ENCODE measurements around the gene PHF14.
A peak's percentile ranks its signal among the peaks of the same experiment; 100 is the strongest.

The PHF14 gene

DNA sequence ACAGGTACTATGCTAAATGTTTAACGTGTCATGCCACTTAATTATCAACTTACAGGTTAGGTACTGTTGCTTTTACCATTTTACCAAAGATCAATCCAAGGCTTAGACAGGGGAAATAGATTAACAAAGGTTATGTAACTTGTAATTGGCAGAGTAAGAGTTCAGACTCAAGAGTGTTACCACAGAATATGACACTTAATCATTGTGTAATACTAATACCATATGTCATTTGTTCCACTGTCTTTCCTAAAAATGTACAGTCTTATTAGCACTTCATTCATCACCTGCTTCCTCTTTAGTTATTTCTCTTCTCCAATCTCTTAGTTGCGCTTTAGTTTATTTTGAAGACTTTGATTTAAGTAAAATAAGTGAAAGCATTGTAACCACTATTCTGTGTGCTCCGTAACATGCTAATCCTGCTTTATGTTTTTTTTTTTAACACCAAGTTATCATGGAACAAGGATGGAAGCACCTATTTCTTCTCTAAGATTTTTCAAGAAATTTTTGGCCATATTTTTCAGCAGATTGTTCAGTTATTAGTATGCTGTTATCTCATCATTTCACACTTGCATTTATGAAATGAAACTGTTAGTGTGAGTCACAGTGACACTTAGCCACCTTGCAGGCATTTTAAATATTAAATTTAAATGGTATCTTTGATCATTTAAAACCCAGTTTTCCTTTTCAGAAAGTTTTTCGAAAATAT lies 197.3 kb downstream of the PHF14 start:
- Mint-ChIP-seq H3K27ac (peak overlapping the region; percentile 71), H3K27me3 (no peaks in the 10 kb centered on the region), H3K4me3 (no peak overlapping the region), H3K4me1 (peaks cover 4% of the 10 kb centered on the region), H3K36me3 (peaks cover 4% of the 10 kb centered on the region), H3K9me3 (no peaks in the 10 kb centered on the region)

DNA sequence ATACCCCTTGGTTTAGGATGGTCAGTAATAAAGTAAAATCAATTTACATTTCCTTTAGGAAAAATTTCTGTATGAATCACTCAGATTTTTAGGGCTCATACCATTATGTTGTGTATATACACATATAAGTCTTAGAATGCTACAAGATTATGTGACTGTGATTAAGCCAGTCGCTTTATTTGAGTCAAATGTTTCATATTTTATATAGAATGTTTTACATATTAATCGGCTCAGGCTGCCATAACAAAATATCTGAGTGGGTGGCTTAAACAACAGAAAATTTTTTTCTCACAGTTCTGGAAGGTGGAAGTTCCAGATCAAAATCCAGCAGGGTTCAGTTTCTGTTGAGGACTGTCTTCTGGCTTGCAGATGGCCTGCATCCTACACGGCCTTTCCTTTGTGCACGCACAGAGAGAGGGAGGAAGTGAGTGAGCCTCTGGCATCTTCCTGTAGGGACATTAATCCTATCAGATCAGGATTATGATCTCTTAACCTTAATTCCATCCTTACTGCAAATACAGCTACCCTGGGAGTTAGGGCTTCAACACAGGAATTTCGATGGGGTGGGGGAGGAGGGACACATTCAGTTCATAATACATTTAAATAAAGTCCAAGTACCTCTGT lies 198.0 kb downstream of the PHF14 start:
- Mint-ChIP-seq H3K27me3 (no peaks in the 10 kb centered on the region), H3K36me3 (peaks cover 4% of the 10 kb centered on the region), H3K4me1 (peaks cover 4% of the 10 kb centered on the region), H3K27ac (no peak overlapping the region), H3K9me3 (no peaks in the 10 kb centered on the region), H3K4me3 (no peak overlapping the region)

- Mint-ChIP-seq H3K9me3 (no peaks in the 10 kb centered on the region), H3K36me3 (peaks cover 4% of the 10 kb centered on the region), H3K4me1 (peaks cover 4% of the 10 kb centered on the region), H3K4me3 (no peak overlapping the region), H3K27ac (no peak overlapping the region), H3K27me3 (no peaks in the 10 kb centered on the region)
Observed at GRCh38 chr7:11172835-11173234, 199.2 kb downstream of the PHF14 start.

- Mint-ChIP-seq H3K36me3 (no peaks in the 10 kb centered on the region), H3K4me3 (no peak overlapping the region), H3K27me3 (no peaks in the 10 kb centered on the region), H3K27ac (no peak overlapping the region), H3K9me3 (no peaks in the 10 kb centered on the region), H3K4me1 (peaks cover 4% of the 10 kb centered on the region)
Observed at GRCh38 chr7:11175371-11175770, 201.7 kb downstream of the PHF14 start.

DNA sequence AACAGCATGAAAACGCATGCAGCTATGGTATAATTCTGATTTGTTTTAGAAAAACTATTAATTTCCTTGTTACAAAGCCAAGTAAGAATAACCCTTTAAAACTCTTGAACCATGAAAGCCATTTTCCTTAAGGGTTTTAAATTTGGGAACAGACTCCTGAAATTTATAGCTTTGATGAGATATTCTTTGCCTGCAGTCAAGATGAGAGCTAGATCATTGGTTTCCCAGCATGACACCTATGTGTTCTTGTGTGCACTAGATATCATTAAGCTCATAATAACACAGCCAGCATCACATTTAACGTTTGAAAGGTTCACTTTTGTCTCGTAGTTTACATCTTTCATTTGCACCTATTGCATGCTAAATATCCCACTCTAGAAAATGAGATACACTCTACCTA lies 202.2 kb downstream of the PHF14 start:
- no peaks in the 10 kb centered on the region for H3K36me3 Mint-ChIP-seq
- H3K27me3 Mint-ChIP-seq = no peaks in the 10 kb centered on the region
- H3K4me3 Mint-ChIP-seq = no peak overlapping the region
- H3K9me3 Mint-ChIP-seq = no peaks in the 10 kb centered on the region
- H3K27ac Mint-ChIP-seq = no peak overlapping the region
- H3K4me1 Mint-ChIP-seq = peaks cover 4% of the 10 kb centered on the region

DNA sequence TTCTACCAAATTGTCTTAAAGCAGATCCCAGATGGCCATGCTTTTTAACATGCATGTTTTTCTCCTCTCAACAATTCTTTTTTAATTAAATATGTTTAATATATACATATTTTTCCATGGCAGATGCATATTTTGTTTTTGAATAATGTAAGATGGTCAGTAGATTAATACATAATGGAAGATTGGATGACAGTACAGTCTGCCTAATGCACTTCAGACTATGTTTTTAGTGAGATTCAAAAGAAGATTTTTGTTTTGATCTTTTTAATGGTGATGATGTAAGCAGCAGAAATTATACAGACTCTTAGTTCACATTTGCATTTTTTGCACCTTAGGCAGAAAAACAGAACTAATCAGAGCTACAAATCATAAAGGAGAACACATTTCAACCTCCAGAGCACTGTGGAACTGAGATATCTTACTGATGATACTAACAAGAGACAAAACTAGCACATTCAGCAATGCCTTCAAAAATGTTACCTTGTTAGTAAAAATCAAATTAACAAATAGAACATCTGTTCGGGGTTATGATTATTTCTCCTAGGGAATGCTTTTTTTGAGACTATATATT lies 203.4 kb downstream of the PHF14 start:
- Mint-ChIP-seq H3K4me1 (no peaks in the 10 kb centered on the region), H3K27me3 (no peaks in the 10 kb centered on the region), H3K27ac (no peak overlapping the region), H3K36me3 (no peaks in the 10 kb centered on the region), H3K9me3 (no peaks in the 10 kb centered on the region), H3K4me3 (no peak overlapping the region)

DNA sequence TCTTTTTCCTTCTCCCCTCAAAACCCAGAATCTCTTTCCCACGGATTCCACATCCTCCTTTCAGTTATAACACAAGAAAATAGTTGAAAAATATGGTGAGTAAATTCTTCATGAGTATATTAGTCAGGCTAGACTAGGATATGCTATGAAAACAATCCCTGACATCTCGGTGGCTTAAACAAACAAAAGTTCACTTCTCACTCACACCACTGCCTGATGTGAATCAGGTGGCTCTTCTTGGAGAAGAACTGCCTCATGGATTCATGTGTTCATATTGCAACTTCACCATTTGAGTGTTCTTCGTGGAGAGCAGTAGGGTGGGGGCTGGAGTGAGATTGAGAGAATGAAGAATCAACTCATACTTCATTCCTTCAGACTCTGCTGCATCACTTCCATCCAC lies 204.1 kb downstream of the PHF14 start:
- Mint-ChIP-seq H3K9me3 (no peaks in the 10 kb centered on the region), H3K4me3 (no peak overlapping the region), H3K27me3 (no peaks in the 10 kb centered on the region), H3K4me1 (no peaks in the 10 kb centered on the region), H3K27ac (no peak overlapping the region), H3K36me3 (no peaks in the 10 kb centered on the region)

DNA sequence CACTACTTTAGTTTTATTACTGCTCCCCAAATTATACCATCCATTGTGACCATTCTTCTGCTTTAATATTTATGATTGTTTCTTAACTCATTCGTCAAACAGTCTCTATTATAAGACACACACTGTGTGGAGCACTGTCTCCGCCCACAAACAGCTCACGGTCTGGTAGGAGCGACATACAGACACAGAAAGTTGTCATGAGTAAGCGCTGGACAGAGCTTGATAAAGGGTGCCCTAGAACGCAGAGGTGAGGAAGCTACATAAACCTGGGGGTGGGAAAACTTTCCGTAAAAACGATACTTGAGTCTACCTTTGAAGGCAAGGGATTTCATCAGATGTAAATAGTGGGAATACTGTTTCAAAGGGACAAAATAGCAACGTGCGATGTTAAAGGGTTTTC lies 207.9 kb downstream of the PHF14 start:
- Mint-ChIP-seq H3K27me3 (no peaks in the 10 kb centered on the region), H3K4me1 (no peaks in the 10 kb centered on the region), H3K36me3 (no peaks in the 10 kb centered on the region), H3K4me3 (no peak overlapping the region), H3K27ac (no peak overlapping the region), H3K9me3 (peaks cover 9% of the 10 kb centered on the region)

DNA sequence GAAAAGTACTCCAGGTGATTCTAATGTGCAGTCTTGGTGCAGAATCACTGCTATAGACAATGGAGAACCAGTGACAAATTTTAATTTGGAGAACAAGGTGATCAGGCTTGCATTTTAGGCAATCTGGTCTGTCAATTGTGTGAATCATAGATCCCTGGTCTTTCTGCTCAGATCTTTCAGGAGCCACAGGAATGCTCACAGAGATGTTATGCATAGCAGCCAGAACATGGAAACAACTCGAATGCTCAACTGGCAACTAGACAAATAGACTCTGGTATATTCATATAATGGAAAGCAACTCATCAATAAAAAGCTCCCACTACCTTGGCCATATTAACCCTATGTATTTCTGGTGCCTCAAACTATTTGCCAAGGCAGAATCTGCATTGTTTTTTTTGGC lies 209.1 kb downstream of the PHF14 start:
- Mint-ChIP-seq H3K36me3 (no peaks in the 10 kb centered on the region), H3K27ac (no peak overlapping the region), H3K9me3 (peaks cover 18% of the 10 kb centered on the region), H3K4me3 (no peak overlapping the region), H3K4me1 (no peaks in the 10 kb centered on the region), H3K27me3 (peaks cover 2% of the 10 kb centered on the region)

- H3K4me3 Mint-ChIP-seq = no peak overlapping the region
- no peaks in the 10 kb centered on the region for H3K4me1 Mint-ChIP-seq
- H3K27me3 Mint-ChIP-seq = peaks cover 2% of the 10 kb centered on the region
- peaks cover 1% of the 10 kb centered on the region for H3K36me3 Mint-ChIP-seq
- no peak overlapping the region for H3K27ac Mint-ChIP-seq
- H3K9me3 Mint-ChIP-seq = peaks cover 18% of the 10 kb centered on the region
Observed at GRCh38 chr7:11185179-11185815, 211.6 kb downstream of the PHF14 start.

DNA sequence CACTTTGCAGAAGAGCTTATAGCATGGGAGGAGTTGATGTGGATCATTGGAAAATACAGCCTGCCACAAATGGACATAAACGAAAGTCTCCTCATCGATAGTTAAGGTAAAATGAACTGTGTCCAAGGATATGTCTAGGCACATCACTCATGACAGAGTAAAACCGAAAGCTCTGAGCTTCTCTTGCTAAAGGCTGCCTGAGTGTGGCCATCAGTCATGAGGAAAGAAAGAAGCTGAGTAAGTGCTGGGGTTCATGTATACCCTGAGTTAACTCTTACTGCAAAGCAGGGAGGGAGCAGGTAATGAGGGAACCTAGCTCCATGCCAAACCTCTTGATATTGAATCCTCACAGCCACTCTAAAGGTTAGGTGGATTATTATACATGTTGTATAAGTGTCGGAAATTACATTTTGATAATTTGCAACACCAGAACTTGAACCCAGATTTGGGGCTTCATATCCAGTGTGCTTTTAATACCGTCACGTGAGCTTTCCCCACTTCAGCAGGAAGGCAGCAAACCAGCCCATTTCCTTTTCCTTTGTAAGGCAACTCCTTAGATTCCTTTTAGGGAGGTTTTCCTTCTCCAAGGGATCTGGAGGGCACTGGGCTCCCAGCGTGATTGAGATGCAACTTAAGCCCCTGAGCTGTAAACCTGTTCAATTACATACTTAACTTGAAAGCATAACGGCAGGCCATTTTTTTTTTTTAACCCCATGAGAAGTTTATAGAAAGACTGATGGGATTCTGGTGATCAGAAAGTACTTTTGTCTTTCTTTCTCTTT lies 215.0 kb downstream of the PHF14 start:
- Mint-ChIP-seq H3K4me1 (no peaks in the 10 kb centered on the region), H3K27ac (no peak overlapping the region), H3K36me3 (peaks cover 1% of the 10 kb centered on the region), H3K27me3 (peaks cover 5% of the 10 kb centered on the region), H3K9me3 (peaks cover 17% of the 10 kb centered on the region), H3K4me3 (no peak overlapping the region)

GRCh38 chr7:11191081-11191480 lies 217.4 kb downstream of the PHF14 start:
- H3K4me1 Mint-ChIP-seq = no peaks in the 10 kb centered on the region
- peaks cover 1% of the 10 kb centered on the region for H3K36me3 Mint-ChIP-seq
- H3K27me3 Mint-ChIP-seq = peaks cover 5% of the 10 kb centered on the region
- no peak overlapping the region for H3K27ac Mint-ChIP-seq
- no peak overlapping the region for H3K4me3 Mint-ChIP-seq
- H3K9me3 Mint-ChIP-seq = peaks cover 9% of the 10 kb centered on the region

GRCh38 chr7:11191574-11192220 lies 218.0 kb downstream of the PHF14 start:
- H3K4me3 Mint-ChIP-seq = no peak overlapping the region
- no peak overlapping the region for H3K27ac Mint-ChIP-seq
- H3K27me3 Mint-ChIP-seq = peaks cover 5% of the 10 kb centered on the region
- H3K9me3 Mint-ChIP-seq = peaks cover 8% of the 10 kb centered on the region
- H3K4me1 Mint-ChIP-seq = no peaks in the 10 kb centered on the region
- H3K36me3 Mint-ChIP-seq = peaks cover 1% of the 10 kb centered on the region

DNA sequence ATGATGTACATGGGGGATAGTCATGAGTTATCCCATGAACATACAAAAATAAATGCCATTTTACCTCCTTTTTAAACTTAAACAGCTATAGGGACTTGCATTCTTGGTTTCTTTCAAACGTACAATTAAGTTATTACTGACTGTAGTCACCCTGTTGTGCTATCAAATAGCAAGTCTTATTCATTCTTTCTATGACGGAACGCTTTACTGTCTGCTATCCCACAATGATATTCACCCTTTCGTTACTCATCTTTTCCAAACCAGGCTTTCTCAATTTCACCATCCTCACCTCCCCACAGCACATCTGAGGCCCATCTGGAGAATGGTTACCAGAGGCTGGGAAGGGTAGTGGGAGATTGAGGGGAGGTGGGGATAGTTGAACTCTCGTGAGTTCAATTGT lies 218.8 kb downstream of the PHF14 start:
- no peak overlapping the region for H3K27ac Mint-ChIP-seq
- no peaks in the 10 kb centered on the region for H3K4me1 Mint-ChIP-seq
- peaks cover 1% of the 10 kb centered on the region for H3K36me3 Mint-ChIP-seq
- peaks cover 3% of the 10 kb centered on the region for H3K27me3 Mint-ChIP-seq
- no peak overlapping the region for H3K4me3 Mint-ChIP-seq
- H3K9me3 Mint-ChIP-seq = no peaks in the 10 kb centered on the region

All from activated naive CD4-positive, alpha-beta T cell treated with anti-CD3 and anti-CD28 coated beads, Interleukin-2, amount 50 U/mL, for 24 hours (primary cell).